Panc1 (cell line): ENCODE results near the gene UROS. TPM values are rescaled to one million over a fixed set of nuclear protein-coding genes. Genes with fewer than 3 reads are reported as not detected.

Experiments used
- ATAC-seq: fragments of 200-7000 bp; cut with Tn5 transposase; 2 replicates; pipeline ENCODE4 v1.9.1; 2020; ENCODE audit warnings: mild to moderate bottlenecking, moderate library complexity
- Bru-seq: library from RNA; stranded (reverse); fragments of 400-500 nt; gene quantifications from one replicate; lab custom pipeline; 2021; lab: Mats Ljungman, UMichigan
- BruChase-seq, 2 experiments: library from RNA; stranded (reverse); fragments of 400-500 nt; gene quantifications; one replicate each; lab custom pipeline; 2021; lab: Mats Ljungman, UMichigan
- BruUV-seq: library from RNA; stranded (reverse); fragments of 400-500 nt; replicated peaks from 2 replicates; lab custom pipeline; 2021; lab: Mats Ljungman, UMichigan
- CTCF ChIA-PET: fragments of 300-600 bp; sonication (Branson Sonifier 250); formaldehyde crosslinking; loops from one replicate; lab custom pipeline; 2022; ENCODE audit warnings: antibody characterized with exemption; lab: Charles Lee
- POLR2A ChIA-PET: fragments of 300-600 bp; sonication (Branson Sonifier 250); formaldehyde crosslinking; loops from one replicate; lab custom pipeline; 2022; ENCODE audit warnings: antibody characterized with exemption; lab: Charles Lee
- DNase-seq: peaks from one replicate; pipeline ENCODE4 v3.0.0-alpha.2; 2010; ENCODE audit warnings: low read depth, low spot score
- H3K27ac ChIP-seq: 2 replicates; pipeline ENCODE4 v1.5.1; 2011; ENCODE audit warnings: mild to moderate bottlenecking, low read length, inconsistent platforms
- H3K27me3 ChIP-seq: fragments of 200-500 bp; sonication (Bioruptor generic); 2 replicates; pipeline ENCODE4 v1.6.0; 2014; ENCODE audit warnings: low read length, inconsistent platforms; ENCODE audit not compliant: control insufficient read depth, insufficient read depth
- H3K36me3 ChIP-seq: fragments of 200-500 bp; sonication (Bioruptor generic); 2 replicates; pipeline ENCODE4 v1.5.1; 2014; ENCODE audit warnings: inconsistent platforms, mild to moderate bottlenecking, low read length, moderate library complexity; ENCODE audit not compliant: control insufficient read depth, insufficient read depth
- H3K4me1 ChIP-seq: 2 replicates; pipeline ENCODE4 v1.5.1; 2011; ENCODE audit warnings: inconsistent platforms, mild to moderate bottlenecking, low read length, moderate library complexity; ENCODE audit not compliant: control insufficient read depth, insufficient read depth
- H3K4me3 ChIP-seq, 2 experiments: 2 replicates each; pipeline ENCODE4 v1.5.1; 2011 to 2012; ENCODE audit warnings: low read depth in 2 of 2, low read length in 2 of 2, mild to moderate bottlenecking in 2 of 2, inconsistent platforms in 1 of 2, moderate library complexity in 1 of 2
- H3K9me3 ChIP-seq: fragments of 200-500 bp; sonication (Bioruptor generic); 2 replicates; pipeline ENCODE4 v1.5.1; 2014; ENCODE audit warnings: low read depth, mild to moderate bottlenecking, inconsistent platforms, low read length, moderate library complexity; ENCODE audit not compliant: control insufficient read depth, insufficient read depth
- CTCF ChIP-seq: fragments of 450-650 bp; IDR thresholded peaks from 2 replicates; pipeline ENCODE4 v1.5.1; 2017; ENCODE audit warnings: mild to moderate bottlenecking
- POLR2AphosphoS5 ChIP-seq: IDR thresholded peaks from 2 replicates; pipeline ENCODE4 v1.6.1; 2012; ENCODE audit warnings: mild to moderate bottlenecking, low read depth, low read length, moderate library complexity
- REST ChIP-seq, 2 experiments: IDR thresholded peaks; 2 replicates each; pipeline ENCODE4 v1.6.1; 2011 to 2012; ENCODE audit warnings: low read depth in 2 of 2, control low read depth in 1 of 2, low read length in 1 of 2, mild to moderate bottlenecking in 1 of 2, moderate library complexity in 1 of 2; ENCODE audit not compliant: insufficient read depth in 1 of 2
- SIN3A ChIP-seq: IDR thresholded peaks from 2 replicates; pipeline ENCODE4 v1.6.1; 2012; ENCODE audit warnings: low read depth, mild to moderate bottlenecking, low read length, moderate library complexity, borderline replicate concordance; ENCODE audit not compliant: insufficient read depth
- TCF7L2 ChIP-seq: IDR thresholded peaks from 2 replicates; pipeline ENCODE4 v1.6.1; 2011; ENCODE audit warnings: mild to moderate bottlenecking, low read depth, low read length, inconsistent platforms
- in situ Hi-C: cut with HindIII; loops from 2 replicates; pipeline ENCODE4 v1.10.0; 2016; ENCODE audit warnings: low sequenced_read_pairs, low pct_unique_long_range_greater_than_20kb
- intact Hi-C: fragments of 100-400 bp; cut with micrococcal nuclease; formaldehyde crosslinking; loops from one replicate; pipeline ENCODE4 v1.10.0; 2022; ENCODE audit not compliant: unreplicated experiment
- long read RNA-seq: library from polyadenylated mRNA; unstranded; transcript quantifications from one replicate; pipeline ENCODE4 v2.0.0, GENCODE V29; 2021; ENCODE audit not compliant: unreplicated experiment
- polyA plus RNA-seq: library from polyadenylated mRNA; unstranded; fragments of >200 nt; gene quantifications from one replicate; pipeline ENCODE4 v1.2.1, GENCODE V29; 2012; ENCODE audit warnings: missing spikeins; ENCODE audit not compliant: insufficient read length
- total RNA-seq: library from RNA; stranded (reverse); gene quantifications from one replicate; pipeline ENCODE4 v1.2.1, GENCODE V29; 2021; ENCODE audit not compliant: unreplicated experiment

UROS gene
- 103 TPM for total RNA-seq
- polyA plus RNA-seq, result 86.7 TPM
- percentile 85 among the genes with signal in this experiment for Bru-seq, nascent RNA
- BruChase-seq, experiment 1, labeled RNA remaining after a 2-hour chase, result percentile 84 among the genes with signal in this experiment
- BruChase-seq, experiment 2, labeled RNA remaining after a 6-hour chase, result percentile 83 among the genes with signal in this experiment
- long read RNA-seq, transcript UROS-202 (7 exons, 1,556 nt), result minor isoform, 22 of 162 reads
- long read RNA-seq, transcript UROS-204 (10 exons, 1,342 nt), result major isoform, 55 of 162 reads
- long read RNA-seq, partial matches to known transcripts, result 11 of 162 reads
- long read RNA-seq, other reads (novel, unspliced or antisense), result 74 of 162 reads

- H3K27me3 ChIP-seq, result no peaks in the 10 kb centered on the region
- ATAC-seq, result peak; percentile 90
- peaks cover 37% of the 10 kb centered on the region for H3K36me3 ChIP-seq
- H3K4me3 ChIP-seq, result peak within 1 kb of the TSS; percentile 76 to 98
- POLR2A ChIA-PET, result interaction anchor here (0.6 kb wide), 1 partner anchor 52 kb away, joined by 3 read pairs; no protein-coding TSS in a partner anchor
- DNase-seq, result peak; percentile 81
- TF ChIP-seq SIN3A (no peak; the same call in 1 of the 2 replicates), POLR2AphosphoS5 (peak; percentile 88; the same call in 1 of the 2 replicates), CTCF (no peak), REST (IDR thresholded peaks at IDR 0.05; ENCODE audit: insufficient read depth in 1 of 2, low read depth in 2 of 2, low read length in 1 of 2) (no peak), TCF7L2 (peak; percentile 72)
- no TSS peak for BruUV-seq
- CTCF ChIA-PET, result no interaction called here
- peaks cover 26% of the 10 kb centered on the region for H3K4me1 ChIP-seq
- peak within 1 kb of the TSS; percentile 99 for H3K27ac ChIP-seq
- intact Hi-C loops, result no loop called here
- H3K9me3 ChIP-seq, result no peaks in the 10 kb centered on the region
- in situ Hi-C loops, result no loop called here
Measured at GRCh38 chr10:125822878-125823662, at the start of gene UROS, which contains the start of gene BCCIP. UROS (minus strand) TSS chr10:125823258; CDS start chr10:125816499, 6,759 bp downstream. BCCIP (plus strand) TSS chr10:125823546; CDS start chr10:125823558, 12 bp downstream.

- ATAC-seq, result peak; percentile 87
- Histone ChIP-seq H3K27ac (peak overlapping the region; percentile 73), H3K9me3 (peaks cover 3% of the 10 kb centered on the region; the same call in 1 of the 2 replicates), H3K27me3 (no peaks in the 10 kb centered on the region), H3K36me3 (peaks cover 11% of the 10 kb centered on the region), H3K4me1 (peaks cover 45% of the 10 kb centered on the region), H3K4me3 (no peak overlapping the region)
- TF ChIP-seq CTCF, result no peak
- TF ChIP-seq POLR2AphosphoS5, result 0 out of 2 replicates have a peak, but pooled peaks have one; percentile 42
- POLR2A ChIA-PET, result interaction anchor here (0.5 kb wide), 1 partner anchor 39 kb away, joined by 6 read pairs; no protein-coding TSS in a partner anchor
- intact Hi-C loops, result no loop called here
- DNase-seq, result no peak
- no TSS peak for BruUV-seq
- in situ Hi-C loops, result no loop called here
- CTCF ChIA-PET, result no interaction called here
Measured at GRCh38 chr10:125871338-125871737, 48.3 kb upstream of the UROS start.
